Measurements from ENCODE around the gene STOX2.
A peak's percentile ranks its signal among the peaks of the same experiment; 100 is the strongest.

Gene STOX2

GRCh38 chr4:183875251-183875825 is 29.8 kb upstream of the STOX2 start:
- intact Hi-C loops (cut with micrococcal nuclease), result no loop called here
- H3K36me3 Mint-ChIP-seq (ENCODE audit: low read depth), result no peaks in the 10 kb centered on the region
- peaks cover 15% of the 10 kb centered on the region for H3K27me3 Mint-ChIP-seq
- no peak overlapping the region for H3K4me3 Mint-ChIP-seq
- H3K4me1 Mint-ChIP-seq (ENCODE audit: low read depth), result peaks cover 20% of the 10 kb centered on the region
- H3K9me3 Mint-ChIP-seq, result no peaks in the 10 kb centered on the region
- H3K27ac Mint-ChIP-seq, result peak overlapping the region; percentile 43

DNA sequence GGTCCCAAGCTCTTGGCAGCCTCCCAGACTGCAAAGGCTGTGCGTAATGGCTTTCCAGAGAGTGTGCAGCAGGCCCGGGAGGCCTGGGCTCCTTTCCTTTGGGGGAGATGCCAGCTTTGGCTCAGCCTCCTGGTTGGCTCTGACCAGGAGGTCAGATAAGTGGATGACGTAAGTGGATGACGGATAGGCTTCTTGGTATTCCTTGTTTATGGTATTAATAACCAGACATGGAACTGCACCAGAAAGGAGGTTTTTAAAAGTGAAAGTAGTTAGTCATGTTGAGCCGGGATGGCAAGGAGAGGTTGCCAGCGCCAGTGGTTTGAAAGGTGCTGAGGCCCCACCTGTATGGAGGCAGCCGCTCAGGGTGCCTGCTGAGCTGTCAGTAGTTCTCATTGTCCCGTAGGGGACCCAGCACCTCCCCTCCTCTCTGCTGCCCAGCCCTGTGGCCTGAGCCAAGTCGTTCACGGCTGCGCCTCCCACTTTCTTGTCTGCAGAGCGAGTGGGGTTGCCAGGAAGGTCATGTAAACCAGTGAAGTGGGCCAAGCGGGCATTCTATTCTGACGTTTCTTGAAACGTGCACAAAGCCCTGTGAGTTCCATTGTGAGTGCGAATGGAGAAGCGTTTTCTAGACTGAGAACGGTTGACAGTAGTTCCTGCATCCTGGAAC is 28.7 kb upstream of the STOX2 start:
- H3K4me3 Mint-ChIP-seq, result peak overlapping the region; percentile 39
- H3K9me3 Mint-ChIP-seq, result no peaks in the 10 kb centered on the region
- intact Hi-C loops (cut with micrococcal nuclease), result no loop called here
- H3K4me1 Mint-ChIP-seq (ENCODE audit: low read depth), result peaks cover 20% of the 10 kb centered on the region
- no peaks in the 10 kb centered on the region for H3K36me3 Mint-ChIP-seq (ENCODE audit: low read depth)
- H3K27ac Mint-ChIP-seq, result peak overlapping the region; percentile 0
- H3K27me3 Mint-ChIP-seq, result peaks cover 15% of the 10 kb centered on the region

DNA sequence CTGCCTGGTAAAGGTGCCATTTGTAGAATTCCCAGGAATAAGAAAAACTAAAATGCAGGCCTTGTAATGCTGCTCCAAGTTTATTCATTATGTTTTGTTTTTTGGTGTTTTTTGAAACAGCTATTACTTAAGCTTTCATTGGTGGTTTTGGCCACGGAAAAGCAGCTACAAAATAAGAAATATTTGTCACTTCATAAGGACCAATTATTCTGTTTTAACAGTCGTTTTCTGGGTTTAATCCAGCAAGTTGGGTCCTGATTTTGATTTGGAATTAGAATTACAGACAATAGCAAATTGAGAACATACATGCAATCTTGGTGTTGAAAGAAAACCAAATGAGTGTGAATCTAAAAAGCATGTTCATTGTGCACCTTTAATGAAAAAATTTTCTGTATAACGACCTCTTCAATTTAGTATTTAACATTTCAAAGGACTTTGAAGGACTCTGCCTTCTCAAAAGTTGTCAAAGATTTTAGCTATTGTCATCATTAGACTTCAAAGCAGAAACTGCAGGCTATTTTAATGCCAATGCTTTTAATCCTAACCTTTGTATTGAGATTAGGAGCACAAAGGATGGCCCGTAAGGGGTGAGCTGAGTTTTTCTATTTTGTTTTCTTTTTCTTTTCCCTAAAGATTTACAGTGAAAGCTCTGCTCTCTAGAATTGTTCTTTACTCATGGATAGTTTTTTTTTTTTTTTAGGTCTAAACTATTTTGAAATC is 26.7 kb upstream of the STOX2 start:
- Mint-ChIP-seq H3K27ac (no peak overlapping the region), H3K9me3 (no peaks in the 10 kb centered on the region), H3K36me3 (ENCODE audit: low read depth) (no peaks in the 10 kb centered on the region), H3K4me1 (ENCODE audit: low read depth) (peaks cover 20% of the 10 kb centered on the region), H3K4me3 (no peak overlapping the region), H3K27me3 (peaks cover 15% of the 10 kb centered on the region)
- intact Hi-C loops (cut with micrococcal nuclease), result no loop called here

- Mint-ChIP-seq H3K4me3 (no peak overlapping the region), H3K9me3 (no peaks in the 10 kb centered on the region), H3K27me3 (no peaks in the 10 kb centered on the region), H3K4me1 (ENCODE audit: low read depth) (no peaks in the 10 kb centered on the region), H3K36me3 (ENCODE audit: low read depth) (no peaks in the 10 kb centered on the region), H3K27ac (no peak overlapping the region)
- intact Hi-C loops (cut with micrococcal nuclease), result no loop called here
Measured at GRCh38 chr4:183885205-183885720, 19.8 kb upstream of the STOX2 start.

- Mint-ChIP-seq H3K27me3 (no peaks in the 10 kb centered on the region), H3K36me3 (ENCODE audit: low read depth) (no peaks in the 10 kb centered on the region), H3K4me3 (no peak overlapping the region), H3K27ac (no peak overlapping the region), H3K9me3 (no peaks in the 10 kb centered on the region), H3K4me1 (ENCODE audit: low read depth) (no peaks in the 10 kb centered on the region)
- intact Hi-C loops (cut with micrococcal nuclease), result no loop called here
Measured at GRCh38 chr4:183887351-183887750, 17.8 kb upstream of the STOX2 start.

- Mint-ChIP-seq H3K9me3 (no peaks in the 10 kb centered on the region), H3K36me3 (ENCODE audit: low read depth) (no peaks in the 10 kb centered on the region), H3K27ac (no peak overlapping the region), H3K4me1 (ENCODE audit: low read depth) (no peaks in the 10 kb centered on the region), H3K27me3 (no peaks in the 10 kb centered on the region), H3K4me3 (no peak overlapping the region)
- intact Hi-C loops (cut with micrococcal nuclease), result no loop called here
Measured at GRCh38 chr4:183888564-183888963, 16.5 kb upstream of the STOX2 start.

GRCh38 chr4:183889190-183889589 is 15.9 kb upstream of the STOX2 start:
- Mint-ChIP-seq H3K27me3 (no peaks in the 10 kb centered on the region), H3K4me3 (no peak overlapping the region), H3K27ac (no peak overlapping the region), H3K9me3 (no peaks in the 10 kb centered on the region), H3K36me3 (ENCODE audit: low read depth) (no peaks in the 10 kb centered on the region), H3K4me1 (ENCODE audit: low read depth) (no peaks in the 10 kb centered on the region)
- intact Hi-C loops (cut with micrococcal nuclease), result no loop called here

GRCh38 chr4:183897193-183897592 is 7.9 kb upstream of the STOX2 start:
- Mint-ChIP-seq H3K36me3 (ENCODE audit: low read depth) (no peaks in the 10 kb centered on the region), H3K9me3 (no peaks in the 10 kb centered on the region), H3K4me3 (no peak overlapping the region), H3K27me3 (peaks cover 4% of the 10 kb centered on the region), H3K4me1 (ENCODE audit: low read depth) (no peaks in the 10 kb centered on the region), H3K27ac (no peak overlapping the region)
- intact Hi-C loops (cut with micrococcal nuclease), result no loop called here

DNA sequence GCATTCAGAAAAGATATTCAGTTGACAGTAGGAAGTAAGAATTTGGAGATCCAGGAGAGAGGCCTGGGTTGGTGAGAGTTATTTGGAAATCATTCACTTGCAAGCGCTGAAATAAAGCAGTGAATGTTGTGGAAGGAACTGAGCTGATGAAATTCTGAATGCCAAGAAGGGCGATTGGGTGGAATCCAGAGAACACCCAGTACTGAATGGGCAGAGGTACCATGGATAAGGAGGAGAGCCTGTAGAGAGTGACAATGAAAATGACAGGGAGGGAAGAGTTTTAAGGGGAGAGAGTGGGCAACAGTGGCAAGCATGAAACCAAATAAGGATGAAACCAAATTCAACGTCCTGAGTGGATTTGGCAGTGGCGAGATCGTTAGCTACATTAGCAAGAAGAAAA is 6.7 kb upstream of the STOX2 start:
- peaks cover 13% of the 10 kb centered on the region for H3K27me3 Mint-ChIP-seq
- no peak overlapping the region for H3K27ac Mint-ChIP-seq
- no peaks in the 10 kb centered on the region for H3K4me1 Mint-ChIP-seq (ENCODE audit: low read depth)
- intact Hi-C loops (cut with micrococcal nuclease), result no loop called here
- no peaks in the 10 kb centered on the region for H3K36me3 Mint-ChIP-seq (ENCODE audit: low read depth)
- H3K4me3 Mint-ChIP-seq, result no peak overlapping the region
- H3K9me3 Mint-ChIP-seq, result no peaks in the 10 kb centered on the region

- Mint-ChIP-seq H3K27ac (no peak overlapping the region), H3K4me1 (ENCODE audit: low read depth) (peaks cover 21% of the 10 kb centered on the region), H3K9me3 (no peaks in the 10 kb centered on the region), H3K27me3 (peaks cover 52% of the 10 kb centered on the region), H3K36me3 (ENCODE audit: low read depth) (no peaks in the 10 kb centered on the region), H3K4me3 (no peak overlapping the region)
- intact Hi-C loops (cut with micrococcal nuclease), result no loop called here
Measured at GRCh38 chr4:183903021-183903760, 1.9 kb upstream of the STOX2 start.

GRCh38 chr4:183905593-183906488 is 734 bp downstream of the STOX2 start:
- Mint-ChIP-seq H3K36me3 (ENCODE audit: low read depth) (no peaks in the 10 kb centered on the region), H3K9me3 (no peaks in the 10 kb centered on the region), H3K4me1 (ENCODE audit: low read depth) (peaks cover 21% of the 10 kb centered on the region), H3K4me3 (peak overlapping the region; percentile 75), H3K27ac (no peak overlapping the region), H3K27me3 (peaks cover 61% of the 10 kb centered on the region)
- intact Hi-C loops (cut with micrococcal nuclease), result no loop called here

- no peak overlapping the region for H3K27ac Mint-ChIP-seq
- peak overlapping the region; percentile 64 for H3K4me3 Mint-ChIP-seq
- H3K9me3 Mint-ChIP-seq, result no peaks in the 10 kb centered on the region
- peaks cover 21% of the 10 kb centered on the region for H3K4me1 Mint-ChIP-seq (ENCODE audit: low read depth)
- no peaks in the 10 kb centered on the region for H3K36me3 Mint-ChIP-seq (ENCODE audit: low read depth)
- intact Hi-C loops (cut with micrococcal nuclease), result no loop called here
- peaks cover 61% of the 10 kb centered on the region for H3K27me3 Mint-ChIP-seq
Measured at GRCh38 chr4:183906489-183906738, 1.3 kb downstream of the STOX2 start.

Measured in dendritic cell treated with granulocyte-macrophage colony-stimulating factor and Interleukin-4, amounts not matched to agents 40 ng/mL and 50 ng/mL, for 4 days (primary cell).